K562 (cell line): ENCODE measurements around the gene EPHB1. TPM values are rescaled to one million over a fixed set of nuclear protein-coding genes. Genes with fewer than 3 reads are reported as not detected.

Experiments used
- ATAC-seq: fragments of 200-7000 bp; cut with Tn5 transposase; 3 replicates; pipeline ENCODE4 v1.9.1; 2020; ENCODE audit warnings: moderate library complexity
- BruUV-seq: library from RNA; stranded (reverse); fragments of 400-500 nt; replicated peaks from 2 replicates; lab custom pipeline; 2021; lab: Mats Ljungman, UMichigan
- CTCF ChIA-PET: fragments of 300-600 bp; formaldehyde crosslinking; extraction: SDS; loops from one replicate; lab custom pipeline; 2021; ENCODE audit warnings: low intra/inter-chr PET ratio; lab: Yijun Ruan, JAX
- POLR2A ChIA-PET: fragments of 300-600, 350-650 bp; sonication (Branson Sonifier 250); formaldehyde crosslinking; extraction: SDS; loops from one replicate; lab custom pipeline; 2021; ENCODE audit warnings: antibody characterized with exemption, inconsistent platforms; lab: Yijun Ruan, JAX
- DNase-seq, 4 experiments: peaks; one replicate each; pipeline versions ENCODE4 v3.0.0 to v3.0.0-alpha.2; 2011 to 2018; ENCODE audit warnings: low spot score in 3 of 4, mixed read lengths in 3 of 4; ENCODE audit errors: extremely low read depth in 1 of 4
- FAIRE-seq: peaks from 2 replicates; lab custom pipeline; 2011; peaks lifted over from hg19 to GRCh38; lab: Jason Lieb, UNC
- H2AFZ ChIP-seq: 2 replicates; pipeline ENCODE4 v1.6.0; 2011; ENCODE audit warnings: low read depth, low read length, control low read depth, inconsistent platforms
- H3K27ac ChIP-seq: fragments of 200-600 bp; 3 replicates; pipeline ENCODE4 v1.8.0; 2011; ENCODE audit warnings: low read depth, mild to moderate bottlenecking, control low read depth, inconsistent platforms, low read length, moderate library complexity, mixed read lengths; ENCODE audit errors: extremely low read depth
- H3K27me3 ChIP-seq, 2 experiments: fragments of 300-600 bp in 1 of 2; 2 replicates in 1 of 2; 3 replicates in 1 of 2; pipeline versions ENCODE4 v1.6.0 to v1.8.0; 2011; ENCODE audit warnings: inconsistent platforms in 2 of 2, low read length in 2 of 2, mild to moderate bottlenecking in 1 of 2, mixed read lengths in 1 of 2, moderate library complexity in 1 of 2; ENCODE audit not compliant: control insufficient read depth in 2 of 2, insufficient read depth in 2 of 2
- H3K36me3 ChIP-seq: fragments of 300-600 bp; 3 replicates; pipeline ENCODE4 v1.8.0; 2011; ENCODE audit warnings: mild to moderate bottlenecking, low read length, inconsistent platforms; ENCODE audit not compliant: control insufficient read depth, insufficient read depth
- H3K4me1 ChIP-seq, 2 experiments: fragments of 200-600 bp in 1 of 2; replicated peaks in 1 of 2; 2 replicates in 1 of 2; 3 replicates in 1 of 2; pipeline versions ENCODE4 v1.5.1 to v1.8.0; 2011; ENCODE audit warnings: inconsistent platforms in 2 of 2, low read length in 2 of 2, mild to moderate bottlenecking in 1 of 2, mixed read lengths in 1 of 2, moderate library complexity in 1 of 2; ENCODE audit not compliant: control insufficient read depth in 2 of 2, insufficient read depth in 2 of 2
- H3K4me2 ChIP-seq: 2 replicates; pipeline ENCODE4 v1.6.1; 2011; ENCODE audit warnings: low read length, control low read depth, inconsistent platforms, mixed read lengths; ENCODE audit not compliant: insufficient read depth
- H3K4me3 ChIP-seq: fragments of 200-600 bp; sonication (generic), shearing (Covaris generic); 2 replicates; pipeline ENCODE4 v1.5.1; 2016; ENCODE audit warnings: control low read depth, inconsistent platforms
- H3K79me2 ChIP-seq: fragments of 200-600 bp; 3 replicates; pipeline ENCODE4 v1.8.0; 2011; ENCODE audit warnings: low read length, inconsistent platforms; ENCODE audit not compliant: control insufficient read depth, insufficient read depth
- H3K9ac ChIP-seq, 2 experiments: 2 replicates each; pipeline versions ENCODE4 v1.6.0 to v1.6.1; 2011; ENCODE audit warnings: low read depth in 2 of 2, low read length in 2 of 2, control low read depth in 1 of 2, inconsistent platforms in 1 of 2, mild to moderate bottlenecking in 1 of 2, mixed read lengths in 1 of 2; ENCODE audit not compliant: insufficient read depth in 1 of 2
- H3K9me1 ChIP-seq: one replicate; pipeline ENCODE4 v1.6.0; 2011; ENCODE audit warnings: inconsistent platforms, mild to moderate bottlenecking, low read length, moderate library complexity; ENCODE audit not compliant: control insufficient read depth, insufficient read depth
- H3K9me3 ChIP-seq: replicated peaks from 2 replicates; pipeline ENCODE4 v1.5.1; 2011; ENCODE audit warnings: low read depth, low read length, inconsistent platforms; ENCODE audit not compliant: control insufficient read depth, insufficient read depth
- H4K20me1 ChIP-seq: replicated peaks from 2 replicates; pipeline ENCODE4 v1.6.1; 2011; ENCODE audit warnings: low read length, inconsistent platforms, mixed read lengths; ENCODE audit not compliant: control insufficient read depth, insufficient read depth
- MAFG ChIP-seq: fragments of 450-650 bp; conservative IDR thresholded peaks from 2 replicates; pipeline ENCODE4 v1.6.1; 2016; ENCODE audit warnings: missing genetic modification characterization, missing compliant biosample characterization
- RREB1 ChIP-seq: fragments of 250-450 bp; sonication (Bioruptor Pico); IDR thresholded peaks from 2 replicates; pipeline ENCODE4 v1.4.0; 2020
- WGBS: fragments of 100-300 bp; shearing (Covaris generic); methylation state at CpG from one replicate; pipeline ENCODE4 v1.1.6; 2016; ENCODE audit warnings: low coverage, mixed read lengths; ENCODE audit not compliant: insufficient coverage; ENCODE audit errors: missing lambda C conversion rate; 5-methylcytosine and 5-hydroxymethylcytosine counted together
- in situ Hi-C: fragments of 300-500 bp; cut with MboI; formaldehyde crosslinking; loops from 4 replicates; pipeline ENCODE4 v1.15.0; 2018; ENCODE audit warnings: inconsistent platforms, mixed read lengths
- intact Hi-C: fragments of 100-400 bp; cut with micrococcal nuclease; formaldehyde crosslinking; loops from 2 replicates; pipeline ENCODE4 v1.14.2; 2022
- polyA plus RNA-seq, 8 experiments: library from polyadenylated mRNA; depleted of rRNA in 4 of 8; stranded (reverse) in 5 of 8; unstranded in 3 of 8; fragments of >200 nt; fragmentation: Nextera tagmentation in 2 of 8; fragmentation: Illumina TruSeq in 1 of 8; extraction: Ambion mirVana in 2 of 8; extraction: Trizol in 1 of 8; gene quantifications; 2 replicates each; pipeline versions ENCODE4 v1.2.1 to v1.2.3, GENCODE V29; 2011 to 2014; ENCODE audit warnings: inconsistent platforms in 1 of 8, missing spikeins in 1 of 8
- total RNA-seq, 7 experiments: library from RNA; depleted of rRNA in 6 of 7; stranded (reverse); fragments of >200 nt in 6 of 7; fragmentation: Illumina TruSeq in 2 of 7; extraction: Trizol in 2 of 7; gene quantifications; 2 replicates each; pipeline versions ENCODE4 v1.2.1 to v1.2.3, GENCODE V29; 2011 to 2021; ENCODE audit warnings: low replicate concordance in 1 of 7

Gene EPHB1
- total and polyA plus RNA-seq, 9 of the 15 experiments (the other 6 are each of a cell fraction or from before 2014, with no cell fraction given), result 0.29 TPM; not detected in 8

- TF ChIP-seq RREB1 (CRISPR knock-in tag) (no peak), MAFG (no peak)
- TF ChIP-seq, all 486 proteins: peak for 0
- 2% methylated on average over 4 of the region's 5 CpGs for WGBS
- H2AFZ ChIP-seq, result no peak overlapping the region
- no peaks in the 10 kb centered on the region for H3K27me3 ChIP-seq
- no peaks in the 10 kb centered on the region for H3K9me3 ChIP-seq
- DNase-seq (no peak), FAIRE-seq (no peak), ATAC-seq (no peak)
- no peaks in the 10 kb centered on the region for H3K9me1 ChIP-seq
- H3K9ac ChIP-seq, result no peak overlapping the region
- no TSS peak for BruUV-seq
- POLR2A ChIA-PET, result no interaction called here
- H3K79me2 ChIP-seq, result no peaks in the 10 kb centered on the region
- no peaks in the 10 kb centered on the region for H3K4me1 ChIP-seq
- in situ Hi-C loops, result no loop called here
- CTCF ChIA-PET, result no interaction called here
- H4K20me1 ChIP-seq, result no peaks in the 10 kb centered on the region
- H3K4me3 ChIP-seq, result no peak overlapping the region
- H3K27ac ChIP-seq, result no peak overlapping the region
- no peak overlapping the region for H3K4me2 ChIP-seq
- no peaks in the 10 kb centered on the region for H3K36me3 ChIP-seq
- intact Hi-C loops, result no loop called here
These were observed 419.3 kb downstream of the EPHB1 start for GRCh38 chr3:135214400-135214799.
